Measurements from ENCODE around the gene GLG1.
"Not testable (repeated sequence)": the region's sequence is repeated elsewhere in the genome, so short reads cannot be mapped to it uniquely, and the experiment has no call there.

- not testable (repeated sequence) for TF ChIP-seq CTCF (IDR thresholded peaks at IDR 0.05 in 2 of 3, conservative IDR thresholded peaks at IDR 0.05 in 1 of 3; ENCODE audit: borderline replicate concordance in 1 of 3, insufficient read depth in 1 of 3, low read depth in 2 of 3, low read length in 2 of 3); SP1 (IDR thresholded peaks at IDR 0.05; ENCODE audit: low read depth)
These were observed 178.4 kb downstream of the GLG1 start for GRCh38 chr16:74428493-74428892.
